Activated CD4-positive, alpha-beta T cell treated with anti-CD3 and anti-CD28 coated beads, Interleukin-2, amount 50 U/mL, for 4 hours (primary cell): ENCODE results near the gene MIB2.
"Not testable (repeated sequence)": the region's sequence is repeated elsewhere in the genome, so short reads cannot be mapped to it uniquely, and the experiment has no call there.

Source experiments
- DNase-seq, 2 experiments: peaks; one replicate each; pipeline ENCODE4 v3.0.0-alpha.2; 2020

The MIB2 gene

GRCh38 chr1:1628754-1629429 is 13.6 kb downstream of the MIB2 start:
- DNase-seq = no peak

- peak; percentile 60 to 66 for DNase-seq
These were observed 14.3 kb downstream of the MIB2 start for GRCh38 chr1:1629430-1630190.

DNA sequence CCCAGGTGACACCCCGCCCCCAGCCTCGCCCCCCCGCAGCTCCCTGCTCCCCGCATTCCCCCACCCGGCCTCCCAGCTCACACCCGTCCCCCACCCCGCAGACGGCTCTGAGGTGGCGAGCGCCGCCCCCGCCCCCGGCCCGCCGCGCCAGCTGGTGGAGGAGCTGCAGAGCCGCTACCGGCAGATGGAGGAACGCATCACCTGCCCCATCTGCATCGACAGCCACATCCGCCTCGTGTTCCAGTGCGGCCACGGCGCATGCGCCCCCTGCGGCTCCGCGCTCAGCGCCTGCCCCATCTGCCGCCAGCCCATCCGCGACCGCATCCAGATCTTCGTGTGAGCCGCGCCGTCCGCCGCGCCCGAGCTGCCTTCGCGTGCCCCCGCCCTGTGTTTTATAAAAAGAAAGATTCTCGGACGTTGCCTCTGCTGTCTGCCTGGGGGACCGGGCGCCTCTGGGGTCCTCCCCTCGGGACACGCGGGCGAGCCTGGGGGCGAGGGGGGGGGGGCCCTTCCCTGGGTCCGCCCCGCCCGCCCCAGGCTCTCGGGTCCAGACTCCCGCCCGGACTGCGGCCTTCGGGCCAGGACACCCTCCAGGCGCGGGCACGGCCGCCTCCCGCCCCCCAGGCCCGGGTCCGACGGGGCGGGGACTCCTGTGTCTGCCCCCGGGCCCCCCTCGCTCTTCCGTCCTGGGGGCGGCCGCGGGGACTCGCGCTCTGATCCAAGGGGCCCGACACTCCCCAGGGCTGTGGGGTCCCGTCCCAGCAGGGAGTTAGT is 15.1 kb downstream of the MIB2 start:
- DNase-seq = peak; percentile 87 to 92

DNA sequence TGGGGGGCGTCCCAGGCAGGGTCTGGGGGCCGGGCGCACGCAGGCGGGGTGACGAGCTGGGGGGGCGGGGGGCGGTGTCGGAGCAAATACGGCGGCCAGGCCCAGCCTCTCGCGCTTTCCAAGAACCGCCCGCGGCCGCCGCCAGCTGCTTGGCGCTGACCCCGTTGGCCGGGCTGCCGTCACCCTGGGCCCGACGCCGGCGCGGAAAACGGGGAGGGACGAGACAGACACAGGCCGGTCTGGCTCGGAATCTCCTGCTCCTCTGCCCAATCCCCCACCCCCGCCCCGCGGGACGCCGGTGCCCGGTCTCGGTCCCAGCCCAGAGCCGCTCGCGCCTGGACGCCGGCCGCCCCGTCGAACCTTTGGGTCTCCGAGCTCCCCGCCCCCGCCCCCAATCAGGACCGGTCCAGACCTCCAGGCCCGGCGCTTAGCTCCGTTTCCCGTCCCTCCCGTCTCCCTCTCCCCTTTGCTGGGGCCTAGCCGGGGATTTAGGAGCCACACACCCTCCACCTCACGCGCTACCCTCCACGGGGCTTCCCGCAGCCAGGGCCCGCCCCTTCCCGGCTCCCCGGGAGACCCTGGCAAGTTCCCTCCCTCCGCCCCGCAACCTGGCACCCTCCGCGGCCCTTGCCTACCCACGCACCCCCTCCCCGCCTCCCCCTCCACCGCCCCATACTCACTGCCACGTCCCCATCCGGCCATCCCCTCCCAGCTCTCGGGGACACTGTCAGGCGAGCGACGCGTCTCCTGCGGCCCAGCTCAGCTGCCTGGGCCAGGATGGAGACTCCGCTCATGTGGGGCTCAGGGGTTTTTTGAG is 15.9 kb downstream of the MIB2 start:
- DNase-seq = no peak

- DNase-seq = no peak
These were observed 16.6 kb downstream of the MIB2 start, which contains the start of gene MMP23B for GRCh38 chr1:1631782-1632420. Gene MMP23B, plus strand, starts transcription at chr1:1632173. Its CDS starts 46 bp downstream, at chr1:1632219.

- DNase-seq = not testable (repeated sequence)
These were observed 18.1 kb downstream of the MIB2 start for GRCh38 chr1:1633409-1633808.

- not testable (repeated sequence) for DNase-seq
These were observed 19.3 kb downstream of the MIB2 start for GRCh38 chr1:1634613-1635012.

DNA sequence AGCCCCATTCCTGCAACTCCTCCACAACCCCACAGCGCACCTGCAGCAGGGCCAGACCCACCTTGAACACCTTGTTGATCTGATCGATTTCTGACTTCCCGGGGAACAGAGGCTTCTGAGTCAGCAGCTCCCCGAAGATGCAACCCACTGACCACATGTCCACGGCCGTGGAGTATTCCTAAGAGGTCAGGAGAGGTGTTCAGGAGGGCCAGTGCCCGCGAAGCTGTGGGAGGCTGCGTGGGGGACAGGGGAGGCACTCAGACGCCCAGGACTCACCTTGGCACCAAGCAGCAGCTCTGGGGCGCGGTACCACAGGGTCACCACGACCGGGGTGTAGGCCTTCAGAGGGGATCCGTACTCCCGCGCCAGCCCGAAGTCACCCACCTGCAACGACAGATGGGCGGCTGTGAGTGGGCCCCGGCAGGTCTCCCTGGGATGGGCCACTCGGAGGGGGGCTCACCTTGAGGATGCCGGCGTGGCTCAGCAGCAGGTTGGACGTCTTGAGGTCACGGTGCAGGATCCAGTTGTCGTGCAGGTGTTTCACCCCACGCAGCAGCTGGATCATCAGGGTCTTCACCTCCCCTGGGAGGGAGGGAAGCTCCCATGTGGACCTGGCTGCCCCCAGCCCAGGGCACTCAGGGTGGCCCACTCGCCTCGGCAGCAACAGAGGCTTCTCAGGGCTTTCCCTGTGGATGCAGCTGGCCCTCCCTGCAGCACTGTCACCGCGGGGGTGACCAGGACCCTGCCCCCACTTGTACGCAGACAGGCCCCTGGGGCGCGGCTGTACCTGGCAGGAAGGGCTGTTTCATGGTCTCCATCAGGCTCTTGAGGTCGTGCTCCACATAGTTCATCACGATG is 21.6 kb downstream of the MIB2 start:
- not testable (repeated sequence) for DNase-seq

- not testable (repeated sequence) for DNase-seq
These were observed 22.2 kb downstream of the MIB2 start for GRCh38 chr1:1637479-1637875.

- not testable (repeated sequence) for DNase-seq
These were observed 23.2 kb downstream of the MIB2 start for GRCh38 chr1:1638528-1638927.

DNA sequence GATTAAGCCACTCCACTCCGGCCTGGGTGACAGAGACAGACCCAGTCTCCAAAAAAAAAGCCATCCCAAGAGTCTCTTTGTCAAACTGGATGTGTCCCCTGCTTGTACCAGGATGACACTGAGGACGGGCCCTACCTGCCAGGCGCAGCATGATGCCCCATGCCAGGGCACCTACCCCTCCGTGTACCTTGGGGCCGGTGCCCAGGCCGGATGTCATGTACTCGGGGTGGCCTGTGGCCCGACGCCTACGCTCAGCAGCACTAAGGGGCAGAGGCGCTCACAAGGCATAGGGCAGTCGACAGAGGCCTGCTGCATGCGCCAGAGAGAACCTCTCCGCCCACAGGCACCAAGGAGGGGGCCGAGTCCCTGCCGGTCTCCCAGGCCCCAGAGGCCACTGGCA is 24.1 kb downstream of the MIB2 start:
- DNase-seq = not testable (repeated sequence)

GRCh38 chr1:1640081-1640480 is 24.8 kb downstream of the MIB2 start:
- DNase-seq = not testable (repeated sequence)

DNA sequence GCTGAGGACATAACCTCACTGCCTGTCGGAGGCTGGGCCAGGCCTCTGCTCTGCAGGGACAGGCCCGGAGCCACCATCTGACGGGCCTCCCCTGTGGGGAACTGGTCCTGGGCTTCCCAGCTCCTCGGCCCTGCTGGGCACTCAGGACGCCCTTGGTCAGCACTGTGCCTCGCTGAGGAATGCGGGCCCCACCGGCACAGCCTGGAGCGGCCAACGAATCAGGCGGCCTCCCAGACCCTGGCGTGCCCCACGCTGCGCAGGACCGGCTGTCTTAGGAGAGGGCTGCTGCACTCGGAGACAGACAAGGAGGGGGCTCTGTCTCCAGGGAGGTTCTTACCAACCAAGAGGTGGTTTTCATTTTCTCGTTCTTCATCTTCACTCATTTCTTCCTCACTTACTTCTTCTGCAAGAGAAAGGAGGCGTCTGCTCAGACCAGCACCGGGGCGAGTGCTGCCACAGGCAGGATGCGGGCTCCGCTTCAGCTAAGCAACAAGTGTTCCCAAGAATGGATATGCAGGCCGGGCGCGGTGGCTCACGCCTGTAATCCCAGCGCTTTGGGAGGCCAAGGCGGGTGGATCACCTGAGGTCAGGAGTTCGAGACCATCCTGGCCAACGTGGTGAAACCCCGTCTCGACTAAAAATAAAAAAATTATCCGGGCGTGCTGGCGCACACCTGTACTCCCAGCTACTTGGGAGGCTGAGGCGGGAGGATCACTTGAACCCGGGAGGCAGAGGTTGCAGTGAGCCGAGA is 25.6 kb downstream of the MIB2 start:
- not testable (repeated sequence) for DNase-seq

GRCh38 chr1:1646326-1646725 is 31.0 kb downstream of the MIB2 start:
- not testable (repeated sequence) for DNase-seq

DNA sequence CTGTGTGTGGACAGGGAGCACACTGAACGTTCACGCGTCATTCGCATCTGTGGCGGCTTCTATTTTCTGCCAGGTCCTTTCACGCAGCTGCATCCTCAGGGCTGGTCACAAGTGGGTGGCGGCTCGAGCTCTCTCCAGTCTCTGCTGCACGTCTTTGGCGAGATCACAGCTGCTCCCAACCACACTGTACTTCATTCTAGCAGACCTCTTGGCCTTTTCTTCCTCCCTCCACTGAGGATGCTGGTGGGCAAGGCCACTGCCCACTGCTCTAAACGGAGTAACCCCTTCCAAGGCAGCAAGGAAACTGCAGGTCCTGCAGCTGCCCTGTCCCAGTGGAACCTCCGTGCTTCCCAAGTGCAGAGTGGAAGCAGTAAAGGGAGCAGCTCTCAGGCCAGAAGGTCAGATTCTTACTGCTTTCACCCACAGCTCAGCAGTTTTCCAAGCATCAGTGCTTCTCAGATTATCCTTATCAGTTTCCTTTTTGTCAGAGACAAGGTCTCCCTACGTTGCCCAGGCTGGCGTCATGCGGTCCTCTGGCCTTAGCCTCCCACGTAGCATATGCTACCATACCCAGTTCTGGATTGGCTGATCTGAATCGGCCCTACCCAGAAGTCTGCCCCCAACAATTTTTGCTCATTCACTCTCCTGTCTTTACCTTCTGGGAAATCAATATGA is 32.4 kb downstream of the MIB2 start:
- DNase-seq = not testable (repeated sequence)

GRCh38 chr1:1648265-1648664 is 33.0 kb downstream of the MIB2 start:
- not testable (repeated sequence) for DNase-seq

DNA sequence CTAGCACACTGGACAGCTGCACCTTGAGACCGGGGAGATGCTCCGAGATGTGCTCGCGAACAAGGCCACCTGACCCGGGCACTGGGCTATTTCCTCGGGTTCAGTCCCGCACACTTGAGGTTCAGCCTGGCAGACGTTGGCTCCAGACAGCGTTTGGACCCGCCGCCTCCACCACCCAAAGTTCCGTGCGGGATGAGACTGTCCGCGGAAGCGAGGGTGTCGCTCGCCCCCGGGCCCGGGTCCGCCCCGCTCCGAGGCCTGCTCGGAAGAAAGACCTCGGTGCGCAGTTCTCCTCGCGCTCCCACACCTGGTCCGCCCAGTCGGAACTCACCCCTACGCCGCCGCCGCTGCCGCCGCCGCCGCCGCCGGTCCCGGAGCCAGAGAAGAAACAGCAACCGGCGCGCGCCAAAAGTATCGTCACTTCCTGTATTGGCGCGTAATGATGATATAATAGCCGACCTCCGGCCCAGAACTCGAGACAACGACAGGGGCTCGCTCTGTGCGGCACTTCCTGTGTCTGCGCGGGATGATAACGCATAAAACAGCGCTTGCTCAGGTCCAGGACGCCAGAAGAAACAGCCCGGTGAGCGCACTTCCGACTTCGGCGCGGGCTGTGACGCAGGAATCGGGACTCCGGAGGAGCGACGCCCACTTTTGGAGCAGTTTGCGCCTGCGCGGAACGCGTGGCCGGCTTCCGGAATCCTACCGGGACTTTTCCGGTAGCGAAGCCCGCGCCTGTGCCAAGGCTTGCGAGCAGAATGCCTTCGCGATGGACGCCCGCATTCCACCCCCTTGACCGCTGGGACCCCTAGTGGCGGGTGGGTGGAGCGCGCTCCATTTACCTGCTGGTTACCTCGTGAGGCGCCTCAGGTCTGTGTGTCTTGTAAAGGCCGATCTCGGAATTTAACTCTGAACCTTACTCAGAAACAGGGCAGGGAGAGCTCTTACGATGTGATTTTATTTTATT is 43.6 kb downstream of the MIB2 start, which contains the start of gene CDK11B:
CDK11B (minus strand) TSS at position 422 of the 967 bp plus-strand sequence. CDS start 1,519 bp downstream, outside the sequence.
- DNase-seq = peak; percentile 99

DNA sequence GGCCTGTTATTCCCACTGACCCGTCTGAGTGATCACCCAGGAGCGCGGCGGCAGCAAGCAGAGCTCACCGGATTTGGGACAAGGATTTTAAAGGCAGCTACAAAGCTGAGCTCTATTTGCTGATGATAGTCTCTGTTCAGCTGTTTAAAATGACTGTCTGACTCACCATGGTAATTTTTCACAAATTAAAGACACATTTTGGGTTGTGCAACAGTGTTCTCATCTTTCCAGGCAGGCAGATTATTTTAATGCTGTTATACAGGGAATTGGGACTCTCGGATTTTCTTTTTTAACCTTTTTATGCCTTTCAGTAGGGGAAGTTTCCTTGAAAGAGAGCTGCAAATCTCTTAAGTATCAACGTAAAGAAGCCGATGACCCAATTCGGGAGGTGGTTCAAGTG is 47.1 kb downstream of the MIB2 start:
- not testable (repeated sequence) for DNase-seq
